B cell (primary cell): ENCODE measurements around the gene GRM8. TPM values are rescaled to one million over a fixed set of nuclear protein-coding genes. Genes with fewer than 3 reads are reported as not detected.

Experiments used
- ATAC-seq: fragments of 200-7000 bp; cut with Tn5 transposase; one replicate; pipeline ENCODE4 v1.10.0; 2021; ENCODE audit warnings: low read depth, mild to moderate bottlenecking, moderate number of reproducible peaks, moderate library complexity
- CTCF ChIA-PET: fragments of 350-600 bp; sonication (Branson Sonifier 250); formaldehyde crosslinking; loops from one replicate; lab custom pipeline; 2021; ENCODE audit warnings: antibody characterized with exemption, inconsistent platforms; lab: Charles Lee
- POLR2A ChIA-PET: fragments of 350-600 bp; sonication (Branson Sonifier 250); formaldehyde crosslinking; loops from one replicate; lab custom pipeline; 2021; ENCODE audit warnings: antibody characterized with exemption; lab: Charles Lee
- DNase-seq: peaks from one replicate; pipeline ENCODE4 v3.0.0; 2013
- H2AFZ ChIP-seq: 2 replicates; pipeline ENCODE4 v1.6.1; 2012; ENCODE audit warnings: mild to moderate bottlenecking, low read depth, low read length; ENCODE audit not compliant: insufficient read depth, poor library complexity, severe bottlenecking
- H3K27ac ChIP-seq, 2 donors: 1 replicate in 1 of 2; 2 replicates in 1 of 2; pipeline ENCODE4 v1.5.1; 2012 to 2013; ENCODE audit warnings: low read length in 2 of 2, mild to moderate bottlenecking in 2 of 2, moderate library complexity in 1 of 2
- H3K27me3 ChIP-seq, 4 experiments: fragments of 200-600 bp in 1 of 4; sonication (generic) in 1 of 4; replicated peaks in 1 of 4; 1 replicate in 2 of 4; 2 replicates in 2 of 4; pipeline versions ENCODE4 v1.6.1 to v1.7.0; 2013 to 2016; ENCODE audit warnings: low read length in 3 of 4, mild to moderate bottlenecking in 2 of 4, mixed read lengths in 1 of 4, moderate library complexity in 1 of 4; ENCODE audit not compliant: insufficient read depth in 4 of 4, control insufficient read depth in 3 of 4; ENCODE audit errors: control extremely low read depth in 1 of 4
- H3K36me3 ChIP-seq, 2 experiments: replicated peaks in 1 of 2; 1 replicate in 1 of 2; 2 replicates in 1 of 2; pipeline versions ENCODE4 v1.6.1 to v1.7.1; 2013; ENCODE audit warnings: low read length in 1 of 2; ENCODE audit not compliant: insufficient read depth in 2 of 2, control insufficient read depth in 1 of 2; ENCODE audit errors: control extremely low read depth in 1 of 2, extremely low read depth in 1 of 2
- H3K4me1 ChIP-seq, 2 donors: fragments of 200-600 bp in 1 of 2; sonication (generic) in 1 of 2; 1 replicate in 1 of 2; 2 replicates in 1 of 2; pipeline versions ENCODE4 v1.5.1 to v1.6.1; 2013 to 2017; ENCODE audit warnings: low read length in 2 of 2; ENCODE audit not compliant: control insufficient read depth in 2 of 2, insufficient read depth in 2 of 2
- H3K4me2 ChIP-seq: replicated peaks from 2 replicates; pipeline ENCODE3; 2012; ENCODE audit warnings: mild to moderate bottlenecking, low read depth, low read length; ENCODE audit not compliant: poor library complexity, severe bottlenecking
- H3K4me3 ChIP-seq, 5 experiments: fragments of 200-600 bp in 1 of 5; sonication (generic) in 1 of 5; 1 replicate in 3 of 5; 2 replicates in 2 of 5; pipeline versions ENCODE4 v1.5.1 to v1.7.0; 2011 to 2016; ENCODE audit warnings: low read length in 4 of 5, mild to moderate bottlenecking in 4 of 5, low read depth in 2 of 5, control low read depth in 1 of 5, moderate library complexity in 1 of 5; ENCODE audit not compliant: insufficient read depth in 1 of 5; ENCODE audit errors: control extremely low read depth in 1 of 5, extremely low read depth in 1 of 5
- H3K79me2 ChIP-seq: fragments of 200-600 bp; sonication (generic); one replicate; pipeline ENCODE4 v1.6.0; 2016; ENCODE audit warnings: low read length; ENCODE audit not compliant: control insufficient read depth, insufficient read depth
- H3K9ac ChIP-seq: fragments of 200-600 bp; sonication (generic); 2 replicates; pipeline ENCODE4 v1.6.1; 2017; ENCODE audit warnings: mild to moderate bottlenecking, low read length, moderate library complexity
- H3K9me3 ChIP-seq, 3 donors: one replicate each; pipeline versions ENCODE4 v1.6.1 to v1.7.1; 2013; ENCODE audit warnings: low read length in 2 of 3; ENCODE audit not compliant: control insufficient read depth in 2 of 3, insufficient read depth in 1 of 3; ENCODE audit errors: control extremely low read depth in 1 of 3
- H4K20me1 ChIP-seq: 2 replicates; pipeline ENCODE4 v1.6.0; 2012; ENCODE audit warnings: mild to moderate bottlenecking, low read length; ENCODE audit not compliant: insufficient read depth, control insufficient read depth, poor library complexity, severe bottlenecking
- H3K27ac Mint-ChIP-seq: one replicate; pipeline ENCODE4 v1.8.0; 2021; ENCODE audit warnings: mixed read lengths
- H3K27me3 Mint-ChIP-seq: one replicate; pipeline ENCODE4 v1.8.0; 2021; ENCODE audit warnings: mixed read lengths
- H3K4me1 Mint-ChIP-seq: one replicate; pipeline ENCODE4 v1.8.0; 2021; ENCODE audit warnings: mixed read lengths
- H3K4me3 Mint-ChIP-seq: one replicate; pipeline ENCODE4 v1.8.0; 2021; ENCODE audit warnings: mixed read lengths
- H3K9me3 Mint-ChIP-seq: one replicate; pipeline ENCODE4 v1.8.0; 2022; ENCODE audit warnings: mixed read lengths; ENCODE audit not compliant: insufficient read depth
- EZH2 ChIP-seq: IDR thresholded peaks from 2 replicates; pipeline ENCODE4 v1.6.1; 2012; ENCODE audit warnings: borderline replicate concordance, low read depth, mild to moderate bottlenecking, moderate library complexity, low read length; ENCODE audit not compliant: insufficient read depth, poor library complexity, severe bottlenecking
- WGBS: methylation state at CpG from one replicate; pipeline ENCODE4 v1.1.5; 2013; ENCODE audit warnings: missing lambda C conversion rate; ENCODE audit not compliant: insufficient coverage; 5-methylcytosine and 5-hydroxymethylcytosine counted together
- intact Hi-C: fragments of 100-400 bp; cut with micrococcal nuclease; formaldehyde crosslinking; loops from one replicate; pipeline ENCODE4 v1.10.0; 2022
- polyA plus RNA-seq: library from polyadenylated mRNA; depleted of rRNA; stranded (reverse); fragments of >200 nt; gene quantifications from 2 replicates; pipeline ENCODE4 v1.2.3, GENCODE V29; 2012
- total RNA-seq, 2 donors: library from RNA; stranded (reverse); fragments of 120-200 nt in 1 of 2; gene quantifications; 1 replicate in 1 of 2; 2 replicates in 1 of 2; pipeline versions ENCODE4 v1.2.3 to v1.2.4, GENCODE V29; 2013 to 2022
- TF ChIP-seq, protein P1 (sequence below): fragments of 200-600 bp; IDR thresholded peaks from one replicate; pipeline ENCODE4 v1.8.0; 2022; ENCODE audit warnings: antibody characterized with exemption, mild to moderate bottlenecking

GRM8 gene
- total and polyA plus RNA-seq, 2 donors (not counting 1 experiment from before 2014, with no cell fraction given) = not detected

DNA sequence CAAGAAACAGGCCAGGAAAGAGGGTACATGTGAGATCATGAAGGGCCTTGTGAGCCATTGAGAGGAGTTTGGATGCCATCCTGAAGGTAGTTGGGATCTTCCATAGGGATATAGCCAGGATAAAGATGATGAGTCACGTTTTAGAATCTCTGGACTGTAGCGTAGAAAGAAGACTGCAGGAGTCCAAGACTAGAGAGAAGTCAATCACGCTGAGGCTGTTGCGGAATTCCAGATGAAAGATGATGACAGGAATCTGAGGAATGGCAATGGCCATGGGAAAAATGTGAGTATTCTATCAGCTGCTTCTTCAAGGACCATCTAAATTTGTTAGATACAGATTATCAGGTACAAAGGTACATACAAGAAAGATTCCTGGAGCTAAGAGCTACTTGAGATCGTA is 711.3 kb downstream of the GRM8 start:
- Mint-ChIP-seq H3K4me3 (no peak overlapping the region), H3K27me3 (no peaks in the 10 kb centered on the region), H3K9me3 (peaks cover 3% of the 10 kb centered on the region), H3K4me1 (no peaks in the 10 kb centered on the region), H3K27ac (no peak overlapping the region)
- intact Hi-C loops = no loop called here
- CTCF ChIA-PET = no interaction called here
- no peaks in the 10 kb centered on the region for H3K9me3 ChIP-seq
- H3K4me3 ChIP-seq = no peak overlapping the region
- no peaks in the 10 kb centered on the region for H3K4me1 ChIP-seq
- no peak for DNase-seq
- TF ChIP-seq, protein P1, sequence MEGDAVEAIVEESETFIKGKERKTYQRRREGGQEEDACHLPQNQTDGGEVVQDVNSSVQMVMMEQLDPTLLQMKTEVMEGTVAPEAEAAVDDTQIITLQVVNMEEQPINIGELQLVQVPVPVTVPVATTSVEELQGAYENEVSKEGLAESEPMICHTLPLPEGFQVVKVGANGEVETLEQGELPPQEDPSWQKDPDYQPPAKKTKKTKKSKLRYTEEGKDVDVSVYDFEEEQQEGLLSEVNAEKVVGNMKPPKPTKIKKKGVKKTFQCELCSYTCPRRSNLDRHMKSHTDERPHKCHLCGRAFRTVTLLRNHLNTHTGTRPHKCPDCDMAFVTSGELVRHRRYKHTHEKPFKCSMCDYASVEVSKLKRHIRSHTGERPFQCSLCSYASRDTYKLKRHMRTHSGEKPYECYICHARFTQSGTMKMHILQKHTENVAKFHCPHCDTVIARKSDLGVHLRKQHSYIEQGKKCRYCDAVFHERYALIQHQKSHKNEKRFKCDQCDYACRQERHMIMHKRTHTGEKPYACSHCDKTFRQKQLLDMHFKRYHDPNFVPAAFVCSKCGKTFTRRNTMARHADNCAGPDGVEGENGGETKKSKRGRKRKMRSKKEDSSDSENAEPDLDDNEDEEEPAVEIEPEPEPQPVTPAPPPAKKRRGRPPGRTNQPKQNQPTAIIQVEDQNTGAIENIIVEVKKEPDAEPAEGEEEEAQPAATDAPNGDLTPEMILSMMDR = no peak
- no peak for TF ChIP-seq EZH2
- no peaks in the 10 kb centered on the region for H3K36me3 ChIP-seq
- H3K9ac ChIP-seq = no peak overlapping the region
- no peaks in the 10 kb centered on the region for H3K27me3 ChIP-seq
- WGBS = 82% methylated on average over 4 of the region's 5 CpGs
- no peak overlapping the region for H3K27ac ChIP-seq
- ATAC-seq = no peak
- H4K20me1 ChIP-seq = no peaks in the 10 kb centered on the region
- POLR2A ChIA-PET = no interaction called here
- H3K79me2 ChIP-seq = no peaks in the 10 kb centered on the region
- H3K4me2 ChIP-seq = no peak overlapping the region
- H2AFZ ChIP-seq = no peak overlapping the region

DNA sequence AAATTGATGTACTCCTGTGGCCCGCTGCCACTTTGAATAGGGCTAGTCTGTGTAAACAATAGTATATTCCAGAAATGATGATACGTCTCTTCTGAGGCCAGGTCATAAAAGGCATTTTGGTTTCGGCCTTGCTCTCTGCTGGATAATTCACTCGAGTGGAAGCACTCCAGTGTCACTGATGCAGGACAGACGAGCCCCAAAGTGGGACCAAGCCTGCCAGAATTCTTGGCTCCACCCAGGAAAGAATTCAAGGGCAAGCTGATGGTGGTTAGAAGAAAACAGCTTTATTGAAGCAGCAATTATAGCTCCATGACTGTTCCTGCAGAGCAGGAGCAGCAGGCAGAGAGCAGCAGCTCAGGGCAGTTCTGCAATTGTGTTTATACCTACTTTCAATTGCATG is 717.6 kb downstream of the GRM8 start:
- DNase-seq (no peak), ATAC-seq (no peak)
- Histone ChIP-seq H2AFZ (no peak overlapping the region), H3K9ac (no peak overlapping the region), H3K27ac (no peak overlapping the region), H3K9me3 (peaks cover 0 to 3% (median 0%) of the 10 kb centered on the region in 3 donors), H4K20me1 (no peaks in the 10 kb centered on the region), H3K27me3 (no peaks in the 10 kb centered on the region), H3K79me2 (no peaks in the 10 kb centered on the region), H3K4me3 (no peak overlapping the region), H3K4me2 (no peak overlapping the region), H3K4me1 (no peaks in the 10 kb centered on the region), H3K36me3 (no peaks in the 10 kb centered on the region)
- ChIA-PET POLR2A (no interaction called here), CTCF (no interaction called here)
- intact Hi-C loops = no loop called here
- WGBS = 83% methylated on average over 4 of the region's 5 CpGs
- TF ChIP-seq, protein P1 = no peak
- no peak for TF ChIP-seq EZH2
- no peak overlapping the region for H3K4me3 Mint-ChIP-seq
- H3K27ac Mint-ChIP-seq = no peak overlapping the region
- H3K4me1 Mint-ChIP-seq = no peaks in the 10 kb centered on the region
- no peaks in the 10 kb centered on the region for H3K27me3 Mint-ChIP-seq
- H3K9me3 Mint-ChIP-seq = no peaks in the 10 kb centered on the region
